Measurements from ENCODE around the gene EML6.
"Not testable (repeated sequence)": the region's sequence is repeated elsewhere in the genome, so short reads cannot be mapped to it uniquely, and the experiment has no call there.

EML6 gene

GRCh38 chr2:54839461-54840255 lies 116.2 kb downstream of the EML6 start:
- no peak for DNase-seq (ENCODE audit: low read depth)
- H3K4me3 ChIP-seq (ENCODE audit: low read depth, low read length): no peak overlapping the region
- TF ChIP-seq CTCF (IDR thresholded peaks at IDR 0.05; ENCODE audit: low read depth, low read length) (no peak), MAX (IDR thresholded peaks at IDR 0.05; ENCODE audit: low read depth, low read length) (no peak), POLR2A (IDR thresholded peaks at IDR 0.05; ENCODE audit: extremely low read depth, insufficient read length) (no peak), MYC (IDR thresholded peaks at IDR 0.05; ENCODE audit: low read depth, low read length) (no peak)

GRCh38 chr2:54840559-54841468 lies 117.4 kb downstream of the EML6 start:
- DNase-seq (ENCODE audit: low read depth): no peak
- H3K4me3 ChIP-seq (ENCODE audit: low read depth, low read length): no peak overlapping the region
- TF ChIP-seq MAX (IDR thresholded peaks at IDR 0.05; ENCODE audit: low read depth, low read length): no peak
- TF ChIP-seq MYC (IDR thresholded peaks at IDR 0.05; ENCODE audit: low read depth, low read length): no peak
- no peak for TF ChIP-seq CTCF (IDR thresholded peaks at IDR 0.05; ENCODE audit: low read depth, low read length)
- TF ChIP-seq POLR2A (IDR thresholded peaks at IDR 0.05; ENCODE audit: extremely low read depth, insufficient read length): no peak

DNA sequence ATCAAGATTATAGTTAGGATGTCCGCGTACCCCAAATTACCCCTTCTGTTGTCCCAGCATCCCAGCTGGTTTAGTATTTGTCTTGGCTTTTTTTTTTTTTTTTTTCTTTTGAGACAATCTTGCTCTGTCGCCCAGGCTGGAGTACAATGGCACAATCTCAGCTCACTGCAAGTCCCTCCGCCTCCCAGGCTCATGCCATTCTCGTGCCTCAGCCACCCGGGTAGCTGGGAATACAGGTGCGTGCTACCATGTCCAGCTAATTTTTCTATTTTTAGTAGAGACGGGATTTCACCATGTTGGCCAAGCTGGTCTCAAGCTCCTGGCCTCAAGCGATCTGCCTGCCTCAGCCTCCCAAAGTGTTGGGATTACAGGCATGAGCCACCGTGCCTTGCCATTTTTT lies 118.0 kb downstream of the EML6 start:
- not testable (repeated sequence) for H3K4me3 ChIP-seq (ENCODE audit: low read depth, low read length); DNase-seq (ENCODE audit: low read depth)

DNA sequence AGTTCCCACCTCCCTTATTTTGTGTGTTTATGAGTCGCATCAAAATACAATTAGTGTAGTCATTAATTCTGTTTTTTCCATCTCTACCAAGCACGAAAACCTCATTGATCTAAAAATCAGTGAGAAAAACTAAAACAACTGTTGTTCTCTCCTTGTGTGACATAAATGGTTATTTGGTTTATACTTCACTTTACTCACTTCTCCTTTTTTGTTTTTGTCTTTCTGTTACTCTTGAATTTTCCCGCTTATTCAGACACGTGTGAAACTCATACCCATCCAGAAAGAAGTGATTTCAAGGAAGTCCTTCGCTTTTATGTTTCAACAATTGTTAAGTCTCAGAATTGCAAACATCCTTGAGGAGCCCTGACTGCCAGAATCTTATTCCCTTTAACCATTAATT lies 121.6 kb downstream of the EML6 start:
- TF ChIP-seq CTCF (IDR thresholded peaks at IDR 0.05; ENCODE audit: low read depth, low read length) (no peak), MAX (IDR thresholded peaks at IDR 0.05; ENCODE audit: low read depth, low read length) (no peak), MYC (IDR thresholded peaks at IDR 0.05; ENCODE audit: low read depth, low read length) (no peak), POLR2A (IDR thresholded peaks at IDR 0.05; ENCODE audit: extremely low read depth, insufficient read length) (no peak)
- H3K4me3 ChIP-seq (ENCODE audit: low read depth, low read length): no peak overlapping the region
- DNase-seq (ENCODE audit: low read depth): no peak

GRCh38 chr2:54845514-54845913 lies 122.1 kb downstream of the EML6 start:
- no peak for TF ChIP-seq MAX (IDR thresholded peaks at IDR 0.05; ENCODE audit: low read depth, low read length)
- TF ChIP-seq CTCF (IDR thresholded peaks at IDR 0.05; ENCODE audit: low read depth, low read length): no peak
- H3K4me3 ChIP-seq (ENCODE audit: low read depth, low read length): no peak overlapping the region
- no peak for DNase-seq (ENCODE audit: low read depth)
